ENCODE measurements around the gene OR10R2.

DNA sequence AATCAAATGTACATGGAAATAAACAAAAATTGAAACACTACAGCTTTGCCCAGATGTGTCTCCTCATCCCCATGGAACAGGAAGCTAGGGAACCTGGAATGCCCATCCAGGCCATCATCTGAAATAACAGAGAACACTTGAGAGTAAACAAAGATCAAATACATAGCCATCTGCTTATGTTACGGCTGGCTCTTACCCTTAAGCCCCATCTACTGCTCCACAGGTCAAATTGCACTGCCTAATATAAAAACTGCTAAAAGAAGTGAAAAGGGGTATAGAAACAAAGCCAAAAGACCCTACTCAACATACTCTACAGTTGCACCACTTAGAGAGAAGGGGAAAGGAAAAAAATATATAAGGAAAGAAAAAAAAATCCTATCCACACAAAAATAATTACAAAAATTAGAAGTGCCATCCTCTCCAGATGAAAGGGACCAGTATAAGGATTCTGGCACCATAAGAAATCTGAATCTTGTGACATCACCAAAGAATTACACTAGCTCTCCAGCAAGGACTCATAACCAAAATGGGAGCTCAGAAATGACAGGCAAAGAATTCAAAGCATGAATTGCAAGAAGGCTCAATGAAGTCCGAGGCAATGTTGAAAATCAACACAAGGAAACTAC, 55.3 kb downstream of the OR10R2 start:
- TF ChIP-seq POLR2A (IDR thresholded peaks at IDR 0.05; ENCODE audit: low read length) (no peak), GATA1 (IDR thresholded peaks at IDR 0.05; ENCODE audit: low read depth, low read length) (no peak)

Measured in erythroblast (primary cell).